ENCODE results near the gene MPRIP.

- TF ChIP-seq CTCF (IDR thresholded peaks at IDR 0.05 in 8 of 11, conservative IDR thresholded peaks at IDR 0.05 in 3 of 11) (no peak), POLR2A (IDR thresholded peaks at IDR 0.05) (no peak)
These were observed 154.5 kb downstream of the MPRIP start for GRCh38 chr17:17196776-17197175.
